Uterus (tissue), 4 donors: ENCODE measurements around the gene LARGE2. TPM values are rescaled to one million over a fixed set of nuclear protein-coding genes. Genes with fewer than 3 reads are reported as not detected.

Experiments
- DNase-seq, 2 donors: peaks; one replicate each; pipeline ENCODE4 v3.0.0-alpha.2; 2019 to 2020
- H3K27ac ChIP-seq, 2 donors: fragments of 200-600 bp; sonication (generic); 1 replicate in 1 of 2; 2 replicates in 1 of 2; pipeline ENCODE4 v1.5.1; 2016 to 2018
- H3K27me3 ChIP-seq, 2 donors: fragments of 200-600 bp; sonication (generic); one replicate each; pipeline ENCODE4 v1.5.1; 2018 to 2019; ENCODE audit warnings: control low read depth in 1 of 2
- H3K36me3 ChIP-seq, 2 donors: fragments of 200-600 bp; sonication (generic); one replicate each; pipeline ENCODE4 v1.5.1; 2019; ENCODE audit warnings: control low read depth in 1 of 2
- H3K4me1 ChIP-seq, 2 donors: fragments of 200-600 bp; sonication (generic); one replicate each; pipeline ENCODE4 v1.5.1; 2018 to 2019; ENCODE audit warnings: control low read depth in 1 of 2
- H3K4me3 ChIP-seq, 2 donors: fragments of 200-600 bp; sonication (generic); 1 replicate in 1 of 2; 2 replicates in 1 of 2; pipeline ENCODE4 v1.5.1; 2018 to 2019; ENCODE audit warnings: mild to moderate bottlenecking in 1 of 2
- H3K9me3 ChIP-seq, 2 donors: fragments of 200-600 bp; sonication (generic); one replicate each; pipeline ENCODE4 v1.5.1; 2019; ENCODE audit warnings: control low read depth in 1 of 2
- CTCF ChIP-seq, 4 experiments: fragments of 200-600 bp in 2 of 4; fragments of 450-650 bp in 2 of 4; sonication (generic) in 2 of 4; IDR thresholded peaks; one replicate each; pipeline ENCODE4 v1.5.1; 2016 to 2019; ENCODE audit warnings: antibody characterized with exemption in 4 of 4, mild to moderate bottlenecking in 2 of 4, moderate library complexity in 1 of 4
- POLR2A ChIP-seq, 2 donors: fragments of 450-650 bp; IDR thresholded peaks; one replicate each; pipeline ENCODE4 v1.6.1; 2016; ENCODE audit warnings: antibody characterized with exemption in 2 of 2, mild to moderate bottlenecking in 1 of 2, moderate library complexity in 1 of 2
- intact Hi-C: fragments of 100-400 bp; cut with DNase I; formaldehyde crosslinking; loops from one replicate; pipeline ENCODE4 v1.15.1; 2023; ENCODE audit warnings: low total_unique reads
- total RNA-seq, 4 donors: library from RNA; depleted of rRNA in 3 of 4; stranded (reverse); fragments of >200 nt in 3 of 4; gene quantifications; one replicate each; pipeline versions ENCODE4 v1.1.0 to v1.2.4, GENCODE V29; 2014 to 2023
- donor health status: DM: yes; HTN: yes; CAD: no.

LARGE2 gene
- total RNA-seq, 4 donors from 2014 or later: 0.64 to 4.4 (median 2.4) TPM; not detected in 1

GRCh38 chr11:45934580-45935318 lies 12.3 kb downstream of the LARGE2 start:
- Histone ChIP-seq H3K27ac (no peak overlapping the region), H3K36me3 (no peaks in the 10 kb centered on the region), H3K4me3 (no peak overlapping the region), H3K9me3 (no peaks in the 10 kb centered on the region), H3K4me1 (no peaks in the 10 kb centered on the region), H3K27me3 (no peaks in the 10 kb centered on the region)
- intact Hi-C loops: no loop called here
- DNase-seq: no peak
- TF ChIP-seq CTCF (IDR thresholded peaks at IDR 0.05) (no peak), POLR2A (IDR thresholded peaks at IDR 0.05) (no peak)

- H3K9me3 ChIP-seq: no peaks in the 10 kb centered on the region
- H3K4me1 ChIP-seq: no peaks in the 10 kb centered on the region
- no peak for DNase-seq
- H3K27ac ChIP-seq: no peak overlapping the region
- no peak for TF ChIP-seq CTCF (IDR thresholded peaks at IDR 0.05)
- no peak for TF ChIP-seq POLR2A (IDR thresholded peaks at IDR 0.05)
- H3K4me3 ChIP-seq: no peak overlapping the region
- intact Hi-C loops: no loop called here
- no peaks in the 10 kb centered on the region for H3K36me3 ChIP-seq
- H3K27me3 ChIP-seq: no peaks in the 10 kb centered on the region
Observed at GRCh38 chr11:45935349-45936064, 13.1 kb downstream of the LARGE2 start.

- H3K27me3 ChIP-seq: no peaks in the 10 kb centered on the region
- no peaks in the 10 kb centered on the region for H3K9me3 ChIP-seq
- no peak overlapping the region for H3K27ac ChIP-seq
- TF ChIP-seq POLR2A (IDR thresholded peaks at IDR 0.05) (no peak), CTCF (IDR thresholded peaks at IDR 0.05) (no peak)
- no peak for DNase-seq
- no peaks in the 10 kb centered on the region for H3K4me1 ChIP-seq
- H3K36me3 ChIP-seq: no peaks in the 10 kb centered on the region
- no peak overlapping the region for H3K4me3 ChIP-seq
- intact Hi-C loops: no loop called here
Observed at GRCh38 chr11:45936511-45937054, 14.1 kb downstream of the LARGE2 start.

GRCh38 chr11:45937916-45938315 lies 15.5 kb downstream of the LARGE2 start:
- intact Hi-C loops: no loop called here
- H3K36me3 ChIP-seq: no peaks in the 10 kb centered on the region
- H3K9me3 ChIP-seq: no peaks in the 10 kb centered on the region
- H3K27ac ChIP-seq: no peak overlapping the region
- DNase-seq: no peak
- H3K4me1 ChIP-seq: no peaks in the 10 kb centered on the region
- TF ChIP-seq POLR2A (IDR thresholded peaks at IDR 0.05): no peak
- TF ChIP-seq CTCF (IDR thresholded peaks at IDR 0.05): no peak
- no peaks in the 10 kb centered on the region for H3K27me3 ChIP-seq
- H3K4me3 ChIP-seq: no peak overlapping the region

- DNase-seq: no peak
- H3K36me3 ChIP-seq: no peaks in the 10 kb centered on the region
- intact Hi-C loops: no loop called here
- H3K4me3 ChIP-seq: no peak overlapping the region
- no peaks in the 10 kb centered on the region for H3K4me1 ChIP-seq
- H3K27me3 ChIP-seq: no peaks in the 10 kb centered on the region
- TF ChIP-seq POLR2A (IDR thresholded peaks at IDR 0.05) (no peak), CTCF (IDR thresholded peaks at IDR 0.05) (no peak)
- no peak overlapping the region for H3K27ac ChIP-seq
- no peaks in the 10 kb centered on the region for H3K9me3 ChIP-seq
Observed at GRCh38 chr11:45939836-45940235, 17.4 kb downstream of the LARGE2 start.
